H1 (cell line): ENCODE data around the gene TMEM273. TPM values are rescaled to one million over a fixed set of nuclear protein-coding genes. Genes with fewer than 3 reads are reported as not detected.

Experiments
- EGR1 ChIP-seq: IDR thresholded peaks from 2 replicates; pipeline ENCODE4 v1.6.1; 2011; ENCODE audit warnings: low read depth, low read length, borderline replicate concordance
- EZH2 ChIP-seq: fragments of 200-600 bp; sonication (generic); IDR thresholded peaks from 2 replicates; pipeline ENCODE4 v1.7.1; 2012; ENCODE audit warnings: low read depth, mild to moderate bottlenecking, moderate library complexity, low read length, inconsistent platforms; ENCODE audit not compliant: severe bottlenecking
- RAD21 ChIP-seq, 2 experiments: IDR thresholded peaks in 1 of 2; conservative IDR thresholded peaks in 1 of 2; 2 replicates each; pipeline ENCODE4 v1.6.1; 2011; ENCODE audit warnings: low read depth in 2 of 2, low read length in 2 of 2, improper control_type of control experiment in 1 of 2, inconsistent platforms in 1 of 2, mild to moderate bottlenecking in 1 of 2, moderate library complexity in 1 of 2
- TAF7 ChIP-seq: optimal IDR thresholded peaks from 2 replicates; pipeline ENCODE3; 2011; ENCODE audit warnings: low read depth, mild to moderate bottlenecking, inconsistent platforms, low read length, moderate library complexity, borderline replicate concordance
- polyA plus RNA-seq, 7 experiments: library from polyadenylated mRNA; depleted of rRNA in 3 of 7; stranded (reverse) in 5 of 7; unstranded in 2 of 7; fragments of >200 nt in 5 of 7; fragments of 200-250 nt in 2 of 7; gene quantifications; 1 replicate in 5 of 7; 2 replicates in 1 of 7; 4 replicates in 1 of 7; pipeline versions ENCODE4 v1.2.1 to v1.2.3, GENCODE V29; 2011 to 2013; ENCODE audit warnings: missing spikeins in 2 of 7, mixed read lengths in 2 of 7
- total RNA-seq: library from RNA; stranded (reverse); fragmentation: NEBNext Ultra II Directional; extraction: Animal tissue kit (Norgen Biotek cat#: 25700); gene quantifications from 2 replicates; pipeline ENCODE4 v1.2.1, GENCODE V29; 2021

Gene TMEM273
- total and polyA plus RNA-seq, 2 of the 8 experiments (the other 6 are each of a cell fraction or from before 2014, with no cell fraction given) = not detected

DNA sequence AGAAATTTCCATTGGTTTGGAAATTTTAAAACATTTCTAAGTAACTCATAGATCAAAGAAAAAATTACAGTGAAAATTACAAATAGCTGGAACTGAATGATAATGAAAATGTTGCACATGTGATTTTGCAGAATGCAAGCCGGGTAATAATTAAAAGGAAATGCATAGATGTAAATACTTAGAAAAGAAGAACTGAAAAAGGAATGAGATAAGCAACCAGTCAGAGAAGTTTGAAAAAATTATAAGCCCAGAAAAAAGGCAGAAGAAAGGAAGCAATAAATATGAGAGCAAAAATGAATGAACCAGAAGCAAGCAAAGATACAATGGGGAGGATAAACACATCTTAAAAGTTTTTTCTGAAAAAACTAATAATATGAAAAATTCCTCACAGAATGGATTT, 3.2 kb upstream of the TMEM273 start (continued):
- TF ChIP-seq EGR1 (no peak), RAD21 (IDR thresholded peaks at IDR 0.05 in 1 of 2, conservative IDR thresholded peaks at IDR 0.05 in 1 of 2; ENCODE audit: low read depth in 2 of 2, low read length in 2 of 2) (no peak), EZH2 (no peak), TAF7 (no peak)
- TF ChIP-seq, all 59 proteins: peak for 0
